SU-DHL-6 (cell line): Measurements from ENCODE around the gene TCAF1.

Source experiments
- CTCF ChIP-seq: fragments of 200-600 bp; sonication (generic); IDR thresholded peaks from one replicate; pipeline ENCODE4 v1.5.1; 2017; ENCODE audit warnings: antibody characterized with exemption, mild to moderate bottlenecking, low read length, moderate library complexity; ENCODE audit not compliant: insufficient read depth, poor library complexity, severe bottlenecking
- EZH2phosphoT487 ChIP-seq: fragments of 200-600 bp; sonication (generic), shearing (Covaris generic); conservative IDR thresholded peaks from 2 replicates; pipeline ENCODE4 v1.6.1; 2018; ENCODE audit warnings: mild to moderate bottlenecking, antibody characterized with exemption, low read length, moderate library complexity, mixed read lengths

GRCh38 chr7:143890558-143890957 is 11.4 kb downstream of the TCAF1 start:
- TF ChIP-seq CTCF (no peak), EZH2phosphoT487 (no peak)
